Astrocyte (in vitro differentiated cells and primary cell): ENCODE measurements around the gene SMC1B.

Source experiments
- CTCF ChIP-seq: IDR thresholded peaks from 2 replicates; pipeline ENCODE4 v1.5.1; 2011; ENCODE audit warnings: low read depth, mild to moderate bottlenecking, inconsistent platforms, low read length, moderate library complexity; ENCODE audit not compliant: insufficient read depth
- EZH2 ChIP-seq: IDR thresholded peaks from 2 replicates; pipeline ENCODE4 v1.6.1; 2012; ENCODE audit warnings: mild to moderate bottlenecking, low read length, inconsistent platforms; ENCODE audit not compliant: insufficient read depth

- TF ChIP-seq CTCF, result no peak
- TF ChIP-seq EZH2, result no peak
Observed at GRCh38 chr22:45330548-45330947, 82.9 kb downstream of the SMC1B start.
